ENCODE measurements around the gene ATP4A.

The ATP4A gene

GRCh38 chr19:35529241-35530218 is 33.9 kb downstream of the ATP4A start:
- no peak overlapping the region for H2AFZ ChIP-seq (ENCODE audit: low read depth)
- H3K9ac ChIP-seq, result no peak overlapping the region
- no peak overlapping the region for H3K4me2 ChIP-seq
- no peak overlapping the region for H3K27ac ChIP-seq
- H4K20me1 ChIP-seq (ENCODE audit: insufficient read depth), result no peaks in the 10 kb centered on the region
- H3K79me2 ChIP-seq (ENCODE audit: insufficient read depth, low read depth), result no peaks in the 10 kb centered on the region
- H3K27me3 ChIP-seq (ENCODE audit: insufficient read depth, low read depth), result peaks cover 60% of the 10 kb centered on the region
- H3K4me3 ChIP-seq (IDR thresholded peaks at IDR 0.05; ENCODE audit: insufficient read depth, low read depth, low read length), result no peak overlapping the region
- no peaks in the 10 kb centered on the region for H3K4me1 ChIP-seq (ENCODE audit: low read depth, poor library complexity, severe bottlenecking)
- no peak for TF ChIP-seq CTCF (conservative IDR thresholded peaks at IDR 0.05; ENCODE audit: low read depth, low read length)
- no peaks in the 10 kb centered on the region for H3K36me3 ChIP-seq (ENCODE audit: insufficient read depth)

- H3K4me3 ChIP-seq (IDR thresholded peaks at IDR 0.05; ENCODE audit: insufficient read depth, low read depth, low read length), result no peak within 1 kb of the TSS
- H3K79me2 ChIP-seq (ENCODE audit: insufficient read depth, low read depth), result no peaks in the 10 kb centered on the region
- H3K36me3 ChIP-seq (ENCODE audit: insufficient read depth), result no peaks in the 10 kb centered on the region
- H3K4me1 ChIP-seq (ENCODE audit: low read depth, poor library complexity, severe bottlenecking), result no peaks in the 10 kb centered on the region
- no peak within 1 kb of the TSS for H3K4me2 ChIP-seq
- no peak within 1 kb of the TSS for H2AFZ ChIP-seq (ENCODE audit: low read depth)
- H3K27ac ChIP-seq, result no peak within 1 kb of the TSS
- no peaks in the 10 kb centered on the region for H4K20me1 ChIP-seq (ENCODE audit: insufficient read depth)
- TF ChIP-seq CTCF (conservative IDR thresholded peaks at IDR 0.05; ENCODE audit: low read depth, low read length), result no peak
- H3K9ac ChIP-seq, result no peak within 1 kb of the TSS
- H3K27me3 ChIP-seq (ENCODE audit: insufficient read depth, low read depth), result peaks cover 62% of the 10 kb centered on the region
These were observed 35.0 kb downstream of the ATP4A start, which contains the start of gene SBSN for GRCh38 chr19:35528218-35529038. TSS of gene SBSN (minus strand) at chr19:35528311. CDS start at chr19:35528281, 30 bp downstream.

- Histone ChIP-seq H3K36me3 (ENCODE audit: insufficient read depth) (no peaks in the 10 kb centered on the region), H3K79me2 (ENCODE audit: insufficient read depth, low read depth) (no peaks in the 10 kb centered on the region), H2AFZ (ENCODE audit: low read depth) (no peak overlapping the region), H4K20me1 (ENCODE audit: insufficient read depth) (no peaks in the 10 kb centered on the region), H3K4me3 (IDR thresholded peaks at IDR 0.05; ENCODE audit: insufficient read depth, low read depth, low read length) (no peak overlapping the region), H3K4me2 (no peak overlapping the region), H3K27ac (no peak overlapping the region), H3K9ac (no peak overlapping the region), H3K27me3 (ENCODE audit: insufficient read depth, low read depth) (peaks cover 63% of the 10 kb centered on the region), H3K4me1 (ENCODE audit: low read depth, poor library complexity, severe bottlenecking) (no peaks in the 10 kb centered on the region)
- no peak for TF ChIP-seq CTCF (conservative IDR thresholded peaks at IDR 0.05; ENCODE audit: low read depth, low read length)
These were observed 37.6 kb downstream of the ATP4A start for GRCh38 chr19:35525873-35526272.

- no peak overlapping the region for H3K4me2 ChIP-seq
- no peaks in the 10 kb centered on the region for H3K36me3 ChIP-seq (ENCODE audit: insufficient read depth)
- no peaks in the 10 kb centered on the region for H3K4me1 ChIP-seq (ENCODE audit: low read depth, poor library complexity, severe bottlenecking)
- no peak overlapping the region for H2AFZ ChIP-seq (ENCODE audit: low read depth)
- H3K27ac ChIP-seq, result no peak overlapping the region
- H3K27me3 ChIP-seq (ENCODE audit: insufficient read depth, low read depth), result peaks cover 64% of the 10 kb centered on the region
- H3K9ac ChIP-seq, result no peak overlapping the region
- no peaks in the 10 kb centered on the region for H4K20me1 ChIP-seq (ENCODE audit: insufficient read depth)
- no peak overlapping the region for H3K4me3 ChIP-seq (IDR thresholded peaks at IDR 0.05; ENCODE audit: insufficient read depth, low read depth, low read length)
- TF ChIP-seq CTCF (conservative IDR thresholded peaks at IDR 0.05; ENCODE audit: low read depth, low read length), result no peak
- H3K79me2 ChIP-seq (ENCODE audit: insufficient read depth, low read depth), result no peaks in the 10 kb centered on the region
These were observed 39.1 kb downstream of the ATP4A start for GRCh38 chr19:35524181-35524837.
